WTC11 (cell line): ENCODE measurements around the gene VAV2. TPM values are rescaled to one million over a fixed set of nuclear protein-coding genes. Genes with fewer than 3 reads are reported as not detected.

Experiments used
- ATAC-seq: fragments of 200-7000 bp; cut with Tn5 transposase; 2 replicates; pipeline ENCODE4 v1.10.0; 2021; ENCODE audit warnings: mild to moderate bottlenecking, moderate library complexity
- CTCF ChIA-PET: fragments of 300-600 bp; sonication (Branson Sonifier 250); formaldehyde crosslinking; loops from one replicate; lab custom pipeline; 2021; ENCODE audit warnings: antibody characterized with exemption; lab: Charles Lee
- POLR2A ChIA-PET: fragments of 350-600 bp; sonication (Branson Sonifier 250); formaldehyde crosslinking; loops from one replicate; lab custom pipeline; 2021; ENCODE audit warnings: antibody characterized with exemption; lab: Charles Lee
- DNase-seq: peaks from one replicate; pipeline ENCODE4 v3.0.0; 2021; ENCODE audit warnings: low spot score
- H3K27ac Mint-ChIP-seq: 2 replicates; pipeline ENCODE4 v1.8.0; 2021; ENCODE audit warnings: mixed read lengths
- H3K27me3 Mint-ChIP-seq: 2 replicates; pipeline ENCODE4 v1.8.0; 2021; ENCODE audit warnings: low read depth, mild to moderate bottlenecking, moderate library complexity, mixed read lengths
- H3K36me3 Mint-ChIP-seq: 2 replicates; pipeline ENCODE4 v1.8.0; 2021; ENCODE audit warnings: mixed read lengths
- H3K4me1 Mint-ChIP-seq: 2 replicates; pipeline ENCODE4 v1.8.0; 2022; ENCODE audit warnings: mixed read lengths
- H3K4me3 Mint-ChIP-seq: 2 replicates; pipeline ENCODE4 v1.8.0; 2021; ENCODE audit warnings: mild to moderate bottlenecking, moderate library complexity, mixed read lengths
- H3K9me3 Mint-ChIP-seq: 2 replicates; pipeline ENCODE4 v1.8.0; 2021; ENCODE audit warnings: mixed read lengths
- AFF4 ChIP-seq: sonication (generic); formaldehyde crosslinking; IDR thresholded peaks from 2 replicates; pipeline ENCODE4 v1.8.1; 2023; ENCODE audit warnings: mild to moderate bottlenecking, missing genetic modification reagents, borderline replicate concordance
- ATF2 ChIP-seq: sonication (generic); formaldehyde crosslinking; IDR thresholded peaks from 2 replicates; pipeline ENCODE4 v1.8.1; 2022; ENCODE audit warnings: low read depth, missing genetic modification reagents, borderline replicate concordance
- CREB1 ChIP-seq: sonication (generic); formaldehyde crosslinking; IDR thresholded peaks from 2 replicates; pipeline ENCODE4 v1.8.0; 2023; ENCODE audit warnings: mild to moderate bottlenecking, missing genetic modification reagents
- ETV6 ChIP-seq: sonication (generic); formaldehyde crosslinking; IDR thresholded peaks from 2 replicates; pipeline ENCODE4 v1.8.1; 2022; ENCODE audit warnings: mild to moderate bottlenecking, missing genetic modification reagents
- FOXJ3 ChIP-seq: sonication (generic); formaldehyde crosslinking; IDR thresholded peaks from 2 replicates; pipeline ENCODE4 v1.9.0; 2021; ENCODE audit warnings: missing genetic modification reagents, mild to moderate bottlenecking, borderline replicate concordance
- FOXK1 ChIP-seq: sonication (generic); formaldehyde crosslinking; IDR thresholded peaks from 2 replicates; pipeline ENCODE4 v1.8.0; 2022; ENCODE audit warnings: mild to moderate bottlenecking, moderate library complexity, missing genetic modification reagents
- GTF2I ChIP-seq: fragments of 250-450 bp; sonication (Bioruptor Pico); conservative IDR thresholded peaks from 2 replicates; pipeline ENCODE4 v1.4.0; 2021; ENCODE audit warnings: mild to moderate bottlenecking
- HMGA2 ChIP-seq: fragments of 250-450 bp; sonication (Bioruptor Pico); IDR thresholded peaks from 2 replicates; pipeline ENCODE4 v1.4.0; 2021; ENCODE audit warnings: mild to moderate bottlenecking, moderate library complexity
- KAT7 ChIP-seq: sonication (generic); formaldehyde crosslinking; IDR thresholded peaks from 2 replicates; pipeline ENCODE4 v1.8.1; 2023; ENCODE audit warnings: missing genetic modification reagents, mild to moderate bottlenecking, borderline replicate concordance
- MXD4 ChIP-seq: fragments of 250-450 bp; sonication (Bioruptor Pico); IDR thresholded peaks from 2 replicates; pipeline ENCODE4 v1.8.0; 2021; ENCODE audit warnings: mild to moderate bottlenecking, moderate library complexity, borderline replicate concordance
- MYBL2 ChIP-seq: sonication (generic); formaldehyde crosslinking; IDR thresholded peaks from 2 replicates; pipeline ENCODE4 v1.8.1; 2023; ENCODE audit warnings: mild to moderate bottlenecking, moderate library complexity, missing genetic modification reagents
- NFE2L1 ChIP-seq: sonication (generic); formaldehyde crosslinking; IDR thresholded peaks from 2 replicates; pipeline ENCODE4 v1.8.1; 2023; ENCODE audit warnings: missing genetic modification reagents
- NR3C1 ChIP-seq: sonication (generic); formaldehyde crosslinking; conservative IDR thresholded peaks from 2 replicates; pipeline ENCODE4 v1.8.1; 2023; ENCODE audit warnings: low read depth, mild to moderate bottlenecking, missing genetic modification reagents
- OVOL2 ChIP-seq: fragments of 250-450 bp; sonication (Bioruptor Pico); IDR thresholded peaks from 2 replicates; pipeline ENCODE4 v1.9.0; 2021; ENCODE audit warnings: mild to moderate bottlenecking, borderline replicate concordance
- TCF7 ChIP-seq: sonication (generic); formaldehyde crosslinking; IDR thresholded peaks from 2 replicates; pipeline ENCODE4 v1.8.0; 2022; ENCODE audit warnings: mild to moderate bottlenecking, low read depth, missing genetic modification reagents, moderate library complexity
- TP53 ChIP-seq: sonication (generic); formaldehyde crosslinking; IDR thresholded peaks from 2 replicates; pipeline ENCODE4 v1.8.1; 2023; ENCODE audit warnings: mild to moderate bottlenecking, missing genetic modification reagents
- ZNF138 ChIP-seq: sonication (generic); formaldehyde crosslinking; conservative IDR thresholded peaks from 2 replicates; pipeline ENCODE4 v1.8.1; 2022; ENCODE audit warnings: mild to moderate bottlenecking, moderate library complexity, missing genetic modification reagents
- ZNF263 ChIP-seq: sonication (generic); formaldehyde crosslinking; IDR thresholded peaks from 2 replicates; pipeline ENCODE4 v1.8.1; 2022; ENCODE audit warnings: low read depth, mild to moderate bottlenecking, moderate library complexity, missing genetic modification reagents
- ZNF416 ChIP-seq: fragments of 250-450 bp; sonication (Bioruptor Pico); IDR thresholded peaks from 2 replicates; pipeline ENCODE4 v1.9.0; 2021; ENCODE audit warnings: mild to moderate bottlenecking, inconsistent platforms
- ZNF423 ChIP-seq: fragments of 250-450 bp; sonication (Bioruptor Pico); IDR thresholded peaks from 2 replicates; pipeline ENCODE4 v2.1.2; 2022; ENCODE audit warnings: mild to moderate bottlenecking, moderate library complexity
- ZNF512 ChIP-seq: sonication (generic); formaldehyde crosslinking; IDR thresholded peaks from 2 replicates; pipeline ENCODE4 v1.8.1; 2022; ENCODE audit warnings: missing genetic modification reagents, borderline replicate concordance
- ZSCAN18 ChIP-seq: fragments of 250-450 bp; sonication (Bioruptor Pico); IDR thresholded peaks from 2 replicates; pipeline ENCODE4 v2.1.2; 2022; ENCODE audit warnings: mild to moderate bottlenecking, moderate library complexity
- total RNA-seq: library from RNA; stranded (reverse); gene quantifications from 3 replicates; pipeline ENCODE4 v1.2.3, GENCODE V29; 2021
- TF ChIP-seq, protein P1 (sequence below): sonication (generic); formaldehyde crosslinking; IDR thresholded peaks from 2 replicates; pipeline ENCODE4 v1.8.1; 2023; ENCODE audit warnings: mild to moderate bottlenecking, missing genetic modification reagents

The VAV2 gene
- total RNA-seq, 1 experiment from 2014 or later: 39.7 TPM

DNA sequence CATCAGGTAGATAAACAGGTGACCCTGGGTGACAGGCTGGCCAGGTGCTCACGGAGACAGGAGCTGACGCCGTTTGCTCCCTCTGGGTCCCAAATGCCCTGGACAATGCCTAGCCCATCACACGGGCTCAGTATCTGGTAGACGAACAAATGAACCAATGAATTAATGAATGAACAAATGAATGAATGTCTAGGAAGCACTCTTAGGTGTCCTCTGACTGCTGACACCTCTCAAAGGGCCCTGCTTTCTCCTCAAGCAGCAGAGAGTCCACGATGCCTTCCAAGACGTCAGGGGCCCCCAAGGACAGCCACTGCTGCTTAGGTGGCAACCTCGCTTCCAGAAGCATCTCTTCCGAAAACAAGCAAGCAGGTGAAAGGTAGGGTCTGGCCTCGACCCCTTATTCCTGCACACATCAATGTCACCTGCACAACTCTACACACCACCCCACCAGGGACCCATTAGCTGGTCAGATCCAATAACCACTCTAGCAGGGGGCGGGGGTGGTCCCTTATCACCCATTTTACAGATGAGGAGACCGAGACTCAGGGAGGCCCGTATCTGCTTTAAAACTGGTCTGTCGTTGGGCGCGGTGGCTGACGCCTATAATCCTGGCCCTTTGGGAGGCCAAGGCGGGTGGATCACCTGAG, 45.2 kb downstream of the VAV2 start:
- H3K4me3 Mint-ChIP-seq: no peak overlapping the region
- no peaks in the 10 kb centered on the region for H3K9me3 Mint-ChIP-seq
- H3K27ac Mint-ChIP-seq: peak overlapping the region; percentile 32; the same call in 1 of the 2 replicates
- ChIA-PET POLR2A (interaction anchor here (0.7 kb wide), 1 partner anchor 203 kb away, joined by 3 read pairs; no protein-coding TSS in a partner anchor), CTCF (interaction anchor here (0.5 to 1.5 kb wide), 4 partner anchors 9 to 140 kb away, joined by 3 to 6 read pairs (median 4); no protein-coding TSS in a partner anchor)
- no peaks in the 10 kb centered on the region for H3K36me3 Mint-ChIP-seq
- no peak for ATAC-seq
- no peak for TF ChIP-seq AFF4 (CRISPR knock-in tag)
- no peak for TF ChIP-seq ATF2 (CRISPR knock-in tag)
- TF ChIP-seq MYBL2 (CRISPR knock-in tag): no peak
- TF ChIP-seq ZSCAN18 (CRISPR knock-in tag): no peak
- no peak for TF ChIP-seq MXD4 (CRISPR knock-in tag)
- TF ChIP-seq OVOL2 (CRISPR knock-in tag): no peak
- no peak for TF ChIP-seq NFE2L1 (CRISPR knock-in tag)
- no peak for TF ChIP-seq GTF2I (CRISPR knock-in tag)
- no peak for TF ChIP-seq ZNF263 (CRISPR knock-in tag)
- peaks cover 15% of the 10 kb centered on the region for H3K4me1 Mint-ChIP-seq
- no peaks in the 10 kb centered on the region for H3K27me3 Mint-ChIP-seq
- DNase-seq: no peak

DNA sequence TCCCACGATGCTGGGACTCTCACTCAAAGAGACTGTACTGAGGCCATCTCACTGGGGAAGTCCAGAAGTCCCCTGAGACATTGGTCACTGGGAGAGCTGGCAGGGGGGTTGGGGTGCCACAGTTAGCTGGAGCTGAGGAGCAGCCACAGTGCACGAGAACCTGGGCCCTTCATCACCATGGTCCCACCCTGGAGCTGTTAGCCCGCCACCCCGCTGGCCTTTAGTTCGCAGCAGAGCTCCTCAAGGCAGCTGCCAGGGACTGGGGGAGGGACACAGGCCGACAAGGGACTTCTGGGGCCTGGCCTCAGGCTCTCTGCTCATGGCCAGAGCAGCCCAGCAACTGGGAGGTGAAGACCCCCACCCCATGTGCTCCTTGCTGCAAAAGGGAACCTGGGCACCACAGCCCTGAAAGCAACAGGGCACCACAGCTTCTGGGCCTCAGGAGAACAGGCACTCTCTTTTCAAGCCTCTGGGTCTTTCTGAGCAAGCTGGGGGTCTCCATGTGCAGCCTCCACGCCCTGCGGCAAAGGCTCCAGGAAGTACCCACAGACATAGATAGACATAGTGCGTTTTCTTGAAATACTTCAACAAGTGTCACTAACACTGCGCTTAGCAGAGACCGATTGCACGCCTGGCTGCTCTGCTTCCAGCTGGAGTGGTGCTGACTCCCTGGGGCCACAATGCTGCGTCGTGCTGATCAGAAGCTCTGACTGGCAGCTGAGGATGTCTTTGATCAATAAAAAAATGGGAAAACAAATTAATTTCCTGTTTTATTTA, 46.0 kb downstream of the VAV2 start:
- H3K9me3 Mint-ChIP-seq: no peaks in the 10 kb centered on the region
- 0 out of 2 replicates have a peak overlapping the region, but pooled peaks have one; percentile 49 for H3K27ac Mint-ChIP-seq
- peaks cover 15% of the 10 kb centered on the region for H3K4me1 Mint-ChIP-seq
- H3K4me3 Mint-ChIP-seq: no peak overlapping the region
- H3K36me3 Mint-ChIP-seq: no peaks in the 10 kb centered on the region
- no peaks in the 10 kb centered on the region for H3K27me3 Mint-ChIP-seq
- DNase-seq (peak; percentile 5), ATAC-seq (no peak)
- ChIA-PET CTCF (interaction anchor here (0.5 to 1.2 kb wide), 2 partner anchors 10 to 140 kb away, joined by 4 to 6 read pairs; no protein-coding TSS in a partner anchor), POLR2A (no interaction called here)
- no peak for TF ChIP-seq KAT7 (CRISPR knock-in tag)
- TF ChIP-seq NFE2L1 (CRISPR knock-in tag): no peak
- TF ChIP-seq ETV6 (CRISPR knock-in tag): no peak
- TF ChIP-seq, protein P1, sequence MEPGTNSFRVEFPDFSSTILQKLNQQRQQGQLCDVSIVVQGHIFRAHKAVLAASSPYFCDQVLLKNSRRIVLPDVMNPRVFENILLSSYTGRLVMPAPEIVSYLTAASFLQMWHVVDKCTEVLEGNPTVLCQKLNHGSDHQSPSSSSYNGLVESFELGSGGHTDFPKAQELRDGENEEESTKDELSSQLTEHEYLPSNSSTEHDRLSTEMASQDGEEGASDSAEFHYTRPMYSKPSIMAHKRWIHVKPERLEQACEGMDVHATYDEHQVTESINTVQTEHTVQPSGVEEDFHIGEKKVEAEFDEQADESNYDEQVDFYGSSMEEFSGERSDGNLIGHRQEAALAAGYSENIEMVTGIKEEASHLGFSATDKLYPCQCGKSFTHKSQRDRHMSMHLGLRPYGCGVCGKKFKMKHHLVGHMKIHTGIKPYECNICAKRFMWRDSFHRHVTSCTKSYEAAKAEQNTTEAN: no peak
- TF ChIP-seq ZNF512 (CRISPR knock-in tag): no peak
- no peak for TF ChIP-seq TCF7 (CRISPR knock-in tag)
- no peak for TF ChIP-seq CREB1 (CRISPR knock-in tag)
- TF ChIP-seq FOXJ3: no peak
- TF ChIP-seq TP53 (CRISPR knock-in tag): no peak
- TF ChIP-seq HMGA2 (CRISPR knock-in tag): no peak
- no peak for TF ChIP-seq ZNF263 (CRISPR knock-in tag)
- no peak for TF ChIP-seq ZNF416 (CRISPR knock-in tag)
- TF ChIP-seq ZNF423 (CRISPR knock-in tag): no peak
- no peak for TF ChIP-seq NR3C1
- TF ChIP-seq FOXK1 (CRISPR knock-in tag): no peak
- TF ChIP-seq ZNF138 (CRISPR knock-in tag): no peak
